Colonic mucosa (tissue), 4 donors: ENCODE data around the gene SEL1L2. TPM values are rescaled to one million over a fixed set of nuclear protein-coding genes. Genes with fewer than 3 reads are reported as not detected.

Experiments used
- DNase-seq: peaks from one replicate; pipeline ENCODE4 v3.0.0-alpha.2; 2020
- H3K27ac ChIP-seq: fragments of 200-600 bp; one replicate; pipeline ENCODE4 v1.8.0; 2021
- H3K27me3 ChIP-seq: fragments of 200-600 bp; one replicate; pipeline ENCODE4 v1.8.0; 2021
- H3K36me3 ChIP-seq: fragments of 200-600 bp; one replicate; pipeline ENCODE4 v1.8.0; 2021
- H3K4me1 ChIP-seq: fragments of 200-600 bp; one replicate; pipeline ENCODE4 v1.8.0; 2021; ENCODE audit warnings: mild to moderate bottlenecking
- H3K4me3 ChIP-seq: fragments of 200-600 bp; one replicate; pipeline ENCODE4 v1.8.0; 2021
- H3K9ac ChIP-seq, 2 donors: one replicate each; pipeline ENCODE4 v1.7.0; 2013; ENCODE audit warnings: control low read depth in 2 of 2, low read depth in 2 of 2, low read length in 2 of 2
- H3K9me3 ChIP-seq: fragments of 200-600 bp; one replicate; pipeline ENCODE4 v1.8.0; 2021
- intact Hi-C: fragments of 100-400 bp; cut with DNase I; formaldehyde crosslinking; loops from one replicate; pipeline ENCODE4 v1.14.1; 2022
- total RNA-seq, 2 donors: library from RNA; stranded (reverse); fragmentation: NEBNext Ultra II Directional in 1 of 2; extraction: Animal tissue kit (Norgen Biotek cat#: 25700) in 1 of 2; gene quantifications; one replicate each; pipeline ENCODE4 v1.2.1, GENCODE V29; 2021
- TF ChIP-seq, protein P1 (sequence below): fragments of 200-600 bp; IDR thresholded peaks from one replicate; pipeline ENCODE4 v1.8.0; 2022; ENCODE audit warnings: antibody characterized with exemption, mild to moderate bottlenecking
- donor health status: healthy.
- donor health status: DM: no; HTN: no; CAD: no.
- donor health status: DM: no; HTN: no; CAD: no.

The SEL1L2 gene
- total RNA-seq, 2 donors from 2014 or later = not detected

DNA sequence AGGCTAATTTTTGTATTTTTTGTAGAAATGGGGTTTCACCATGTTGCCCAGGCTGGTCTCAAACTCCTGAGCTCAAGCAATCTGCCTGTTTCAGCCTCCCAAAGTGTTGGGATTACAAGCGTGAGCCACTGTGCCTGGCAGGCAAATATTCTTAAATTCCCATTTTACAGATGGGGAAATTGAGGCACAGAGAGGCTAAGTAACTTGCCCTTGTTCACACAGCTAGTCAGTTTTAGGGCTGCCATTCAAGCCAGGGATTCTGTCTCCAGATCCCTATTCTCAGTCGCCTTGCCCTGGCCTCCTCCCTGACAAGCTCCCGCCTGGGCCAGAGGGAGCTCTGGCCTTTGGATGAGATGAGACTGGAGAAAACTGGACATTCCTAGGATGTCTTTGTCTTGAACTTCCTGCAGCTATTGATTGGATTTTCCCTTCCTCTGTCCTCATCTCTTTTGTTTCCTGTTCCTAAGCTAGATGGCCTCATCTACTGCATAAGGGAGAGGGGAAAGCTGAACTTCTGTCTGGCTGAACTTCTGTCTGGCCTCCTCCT is 115.1 kb downstream of the SEL1L2 start:
- no peaks in the 10 kb centered on the region for H3K9me3 ChIP-seq
- no peaks in the 10 kb centered on the region for H3K4me1 ChIP-seq
- DNase-seq = no peak
- H3K4me3 ChIP-seq = no peak overlapping the region
- intact Hi-C loops = no loop called here
- TF ChIP-seq, protein P1, sequence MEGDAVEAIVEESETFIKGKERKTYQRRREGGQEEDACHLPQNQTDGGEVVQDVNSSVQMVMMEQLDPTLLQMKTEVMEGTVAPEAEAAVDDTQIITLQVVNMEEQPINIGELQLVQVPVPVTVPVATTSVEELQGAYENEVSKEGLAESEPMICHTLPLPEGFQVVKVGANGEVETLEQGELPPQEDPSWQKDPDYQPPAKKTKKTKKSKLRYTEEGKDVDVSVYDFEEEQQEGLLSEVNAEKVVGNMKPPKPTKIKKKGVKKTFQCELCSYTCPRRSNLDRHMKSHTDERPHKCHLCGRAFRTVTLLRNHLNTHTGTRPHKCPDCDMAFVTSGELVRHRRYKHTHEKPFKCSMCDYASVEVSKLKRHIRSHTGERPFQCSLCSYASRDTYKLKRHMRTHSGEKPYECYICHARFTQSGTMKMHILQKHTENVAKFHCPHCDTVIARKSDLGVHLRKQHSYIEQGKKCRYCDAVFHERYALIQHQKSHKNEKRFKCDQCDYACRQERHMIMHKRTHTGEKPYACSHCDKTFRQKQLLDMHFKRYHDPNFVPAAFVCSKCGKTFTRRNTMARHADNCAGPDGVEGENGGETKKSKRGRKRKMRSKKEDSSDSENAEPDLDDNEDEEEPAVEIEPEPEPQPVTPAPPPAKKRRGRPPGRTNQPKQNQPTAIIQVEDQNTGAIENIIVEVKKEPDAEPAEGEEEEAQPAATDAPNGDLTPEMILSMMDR = no peak
- no peaks in the 10 kb centered on the region for H3K36me3 ChIP-seq
- H3K27me3 ChIP-seq = no peaks in the 10 kb centered on the region
- no peak overlapping the region for H3K9ac ChIP-seq
- no peak overlapping the region for H3K27ac ChIP-seq

DNA sequence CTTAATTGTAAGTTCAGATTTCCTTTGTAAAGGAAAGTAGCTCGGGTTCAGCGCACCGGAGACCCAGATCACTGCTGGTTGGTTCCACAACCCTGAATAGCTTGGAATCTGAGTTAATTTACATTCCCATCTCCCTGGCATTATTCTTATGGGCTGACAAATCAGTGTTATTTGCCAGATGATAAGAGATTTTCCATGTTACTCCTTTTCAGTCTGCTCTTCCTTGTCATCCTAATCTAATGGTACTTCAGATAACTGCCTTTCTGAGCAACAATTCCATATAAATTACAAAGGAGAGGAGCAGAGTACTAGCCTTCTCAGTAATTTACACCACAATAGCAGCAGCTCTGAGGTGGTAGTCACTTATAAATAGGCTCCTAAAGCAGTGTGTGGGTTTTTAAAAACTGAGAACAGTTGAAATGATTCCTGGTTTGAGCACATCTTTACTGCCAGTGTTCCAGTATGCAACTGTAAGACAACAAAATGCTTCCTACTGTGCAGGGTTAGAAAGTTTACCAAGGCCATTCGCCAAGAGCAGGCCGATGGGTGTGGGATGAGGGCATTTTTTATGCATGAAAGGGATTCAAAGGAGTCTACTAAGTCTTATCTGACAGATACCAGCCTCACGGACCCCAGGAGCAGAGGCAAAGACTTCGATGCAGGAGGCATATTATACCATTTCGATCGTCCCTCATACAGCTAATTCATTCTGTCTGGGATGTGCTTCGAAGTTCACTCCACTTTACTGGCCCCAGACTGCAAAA is 115.8 kb downstream of the SEL1L2 start:
- no peak overlapping the region for H3K9ac ChIP-seq
- intact Hi-C loops = no loop called here
- no peak overlapping the region for H3K4me3 ChIP-seq
- H3K9me3 ChIP-seq = no peaks in the 10 kb centered on the region
- H3K36me3 ChIP-seq = no peaks in the 10 kb centered on the region
- H3K27ac ChIP-seq = no peak overlapping the region
- H3K4me1 ChIP-seq = no peaks in the 10 kb centered on the region
- H3K27me3 ChIP-seq = no peaks in the 10 kb centered on the region
- TF ChIP-seq, protein P1 = no peak
- DNase-seq = no peak

DNA sequence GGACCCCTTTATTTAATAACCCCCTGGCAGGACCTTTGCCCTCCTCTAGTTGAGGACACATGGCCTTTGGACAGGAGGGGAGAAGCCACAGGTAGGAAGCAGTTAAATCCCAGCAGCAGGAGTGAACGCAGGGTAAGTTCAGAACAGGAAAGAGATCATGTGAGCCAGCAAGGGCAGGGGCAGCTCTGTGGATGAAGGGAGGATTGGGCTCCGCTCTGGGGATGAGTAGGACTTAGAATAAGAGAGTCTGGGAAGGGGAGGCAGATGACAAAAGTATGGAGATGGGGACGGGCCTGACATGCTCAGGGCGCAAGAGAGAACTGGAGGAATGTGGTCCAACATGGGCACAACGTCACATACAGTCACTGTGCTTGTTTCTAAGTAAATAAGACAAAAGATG is 116.6 kb downstream of the SEL1L2 start:
- no peaks in the 10 kb centered on the region for H3K27me3 ChIP-seq
- no peak overlapping the region for H3K27ac ChIP-seq
- DNase-seq = no peak
- no peak overlapping the region for H3K4me3 ChIP-seq
- no peaks in the 10 kb centered on the region for H3K4me1 ChIP-seq
- H3K9ac ChIP-seq = no peak overlapping the region
- TF ChIP-seq, protein P1 = no peak
- intact Hi-C loops = no loop called here
- no peaks in the 10 kb centered on the region for H3K9me3 ChIP-seq
- H3K36me3 ChIP-seq = no peaks in the 10 kb centered on the region

- TF ChIP-seq, protein P1 = no peak
- no peak overlapping the region for H3K27ac ChIP-seq
- no peaks in the 10 kb centered on the region for H3K4me1 ChIP-seq
- H3K9ac ChIP-seq = no peak overlapping the region
- no peaks in the 10 kb centered on the region for H3K36me3 ChIP-seq
- H3K4me3 ChIP-seq = no peak overlapping the region
- no peak for DNase-seq
- H3K27me3 ChIP-seq = no peaks in the 10 kb centered on the region
- intact Hi-C loops = no loop called here
- H3K9me3 ChIP-seq = no peaks in the 10 kb centered on the region
Measured at GRCh38 chr20:13870170-13870748, 120.2 kb downstream of the SEL1L2 start.

- Histone ChIP-seq H3K9ac (no peak overlapping the region), H3K4me3 (no peak overlapping the region), H3K36me3 (no peaks in the 10 kb centered on the region), H3K9me3 (no peaks in the 10 kb centered on the region), H3K27me3 (no peaks in the 10 kb centered on the region), H3K4me1 (no peaks in the 10 kb centered on the region), H3K27ac (no peak overlapping the region)
- TF ChIP-seq, protein P1 = no peak
- intact Hi-C loops = no loop called here
- DNase-seq = no peak
Measured at GRCh38 chr20:13868331-13868730, 122.1 kb downstream of the SEL1L2 start.
